Left lung (tissue), 10 donors: ENCODE data around the gene C15orf62. TPM values are rescaled to one million over a fixed set of nuclear protein-coding genes. Genes with fewer than 3 reads are reported as not detected.

Experiments used
- ATAC-seq: fragments of 200-7000 bp; cut with Tn5 transposase; one replicate; pipeline ENCODE4 v1.9.1; 2020; ENCODE audit warnings: moderate library complexity
- DNase-seq, 4 donors: peaks; one replicate each; pipeline ENCODE4 v3.0.0-alpha.2; 2013 to 2020
- H3K27ac ChIP-seq, 2 donors: fragments of 200-600 bp; sonication (generic) in 1 of 2; one replicate each; pipeline versions ENCODE4 v1.5.0 to v1.8.0; 2020 to 2021
- H3K27me3 ChIP-seq, 2 donors: fragments of 200-600 bp; sonication (generic) in 1 of 2; one replicate each; pipeline versions ENCODE4 v1.5.0 to v1.8.0; 2020 to 2021
- H3K36me3 ChIP-seq, 2 donors: fragments of 200-600 bp; sonication (generic) in 1 of 2; one replicate each; pipeline versions ENCODE4 v1.5.0 to v1.8.0; 2020 to 2021
- H3K4me1 ChIP-seq, 2 donors: fragments of 200-600 bp; one replicate each; pipeline ENCODE4 v1.8.0; 2021
- H3K4me3 ChIP-seq, 2 donors: fragments of 200-600 bp; sonication (generic) in 1 of 2; one replicate each; pipeline versions ENCODE4 v1.5.0 to v1.8.0; 2020 to 2021; ENCODE audit warnings: mild to moderate bottlenecking in 1 of 2
- H3K9me3 ChIP-seq, 2 donors: fragments of 200-600 bp; sonication (generic) in 1 of 2; one replicate each; pipeline versions ENCODE4 v1.5.0 to v1.8.0; 2020 to 2021
- intact Hi-C, 2 donors: fragments of 100-400 bp; cut with DNase I; formaldehyde crosslinking; loops; one replicate each; pipeline versions ENCODE4 v1.11.2 to v1.14.2; 2022
- polyA plus RNA-seq, 6 donors: library from polyadenylated mRNA; unstranded; fragments of 120-200 nt; gene quantifications; one replicate each; pipeline ENCODE4 v1.2.1, GENCODE V29; 2013; ENCODE audit not compliant: insufficient read length in 6 of 6
- total RNA-seq, 2 donors: library from RNA; stranded (reverse); fragmentation: NEBNext Ultra II Directional; extraction: Animal tissue kit (Norgen Biotek cat#: 25700); gene quantifications; one replicate each; pipeline ENCODE4 v1.2.1, GENCODE V29; 2021
- TF ChIP-seq, protein P1 (sequence below), 2 donors: fragments of 200-600 bp; sonication (generic) in 1 of 2; IDR thresholded peaks; one replicate each; pipeline versions ENCODE4 v1.5.0 to v1.8.0; 2021; ENCODE audit warnings: antibody characterized with exemption in 2 of 2
- donor health status: DM: no; HTN: yes; CAD: no.
- donor health status: DM: no; HTN: no; CAD: no.

The C15orf62 gene
- total and polyA plus RNA-seq, 8 donors = 0.32 to 4.6 (median 3.7) TPM

DNA sequence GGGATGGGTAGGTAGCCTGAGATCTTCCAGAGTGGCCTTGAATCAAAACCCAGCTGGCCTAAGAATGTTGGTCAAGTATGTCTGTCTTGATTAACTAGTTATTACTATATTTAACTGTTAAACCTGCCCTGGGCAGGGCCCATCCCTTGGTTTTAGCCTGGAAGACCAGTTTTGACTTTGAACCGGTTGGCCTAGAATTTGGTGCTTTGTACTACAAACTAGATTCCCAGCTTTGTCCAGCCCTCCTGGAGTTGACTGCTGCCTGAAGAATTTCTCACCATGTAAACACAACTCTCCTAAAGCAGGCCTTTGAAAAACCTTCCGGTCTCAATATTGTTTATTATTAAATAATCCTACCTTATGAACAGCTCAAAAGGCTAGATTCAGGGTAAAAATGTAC is 16.0 kb downstream of the C15orf62 start:
- H3K4me1 ChIP-seq = peaks cover 8 to 32% of the 10 kb centered on the region in 2 donors
- H3K4me3 ChIP-seq = no peak overlapping the region
- ATAC-seq (peak; percentile 4), DNase-seq (peak in 1 of 4 donors; percentile 40)
- no peaks in the 10 kb centered on the region for H3K9me3 ChIP-seq
- H3K27ac ChIP-seq = no peak overlapping the region
- intact Hi-C loops = no loop called here
- TF ChIP-seq, protein P1, sequence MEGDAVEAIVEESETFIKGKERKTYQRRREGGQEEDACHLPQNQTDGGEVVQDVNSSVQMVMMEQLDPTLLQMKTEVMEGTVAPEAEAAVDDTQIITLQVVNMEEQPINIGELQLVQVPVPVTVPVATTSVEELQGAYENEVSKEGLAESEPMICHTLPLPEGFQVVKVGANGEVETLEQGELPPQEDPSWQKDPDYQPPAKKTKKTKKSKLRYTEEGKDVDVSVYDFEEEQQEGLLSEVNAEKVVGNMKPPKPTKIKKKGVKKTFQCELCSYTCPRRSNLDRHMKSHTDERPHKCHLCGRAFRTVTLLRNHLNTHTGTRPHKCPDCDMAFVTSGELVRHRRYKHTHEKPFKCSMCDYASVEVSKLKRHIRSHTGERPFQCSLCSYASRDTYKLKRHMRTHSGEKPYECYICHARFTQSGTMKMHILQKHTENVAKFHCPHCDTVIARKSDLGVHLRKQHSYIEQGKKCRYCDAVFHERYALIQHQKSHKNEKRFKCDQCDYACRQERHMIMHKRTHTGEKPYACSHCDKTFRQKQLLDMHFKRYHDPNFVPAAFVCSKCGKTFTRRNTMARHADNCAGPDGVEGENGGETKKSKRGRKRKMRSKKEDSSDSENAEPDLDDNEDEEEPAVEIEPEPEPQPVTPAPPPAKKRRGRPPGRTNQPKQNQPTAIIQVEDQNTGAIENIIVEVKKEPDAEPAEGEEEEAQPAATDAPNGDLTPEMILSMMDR (IDR thresholded peaks at IDR 0.05) = no peak
- no peaks in the 10 kb centered on the region for H3K27me3 ChIP-seq
- no peaks in the 10 kb centered on the region for H3K36me3 ChIP-seq

DNA sequence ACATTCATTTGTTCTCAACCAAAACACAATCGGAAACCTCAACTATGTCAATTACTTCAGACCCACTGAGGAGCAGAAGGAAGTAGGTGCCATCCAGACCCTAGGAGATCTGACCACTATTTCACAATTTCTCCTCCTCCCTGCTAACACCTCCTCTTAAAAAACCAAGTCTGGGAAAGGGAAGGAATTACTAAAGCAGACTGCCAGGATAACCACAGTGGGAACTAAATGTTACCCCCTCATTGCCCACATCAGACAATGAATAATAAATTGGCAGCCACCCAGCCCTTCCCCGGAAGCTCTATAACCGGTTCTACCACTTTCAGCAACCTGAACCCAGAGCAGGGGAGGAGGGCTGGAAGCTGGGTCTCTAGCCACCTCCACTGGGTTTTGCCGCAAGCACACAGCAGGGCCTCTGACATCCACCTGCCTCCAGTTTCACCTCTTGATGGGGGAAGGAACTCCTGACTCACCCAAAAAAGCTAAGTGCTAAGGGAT is 17.6 kb downstream of the C15orf62 start:
- intact Hi-C loops = no loop called here
- ATAC-seq (peak; percentile 71), DNase-seq (peak in 2 of 4 donors; percentile 57 to 76)
- TF ChIP-seq, protein P1 (IDR thresholded peaks at IDR 0.05) = no peak
- Histone ChIP-seq H3K36me3 (peaks cover 0 to 10% of the 10 kb centered on the region in 2 donors), H3K27ac (peak overlapping the region; percentile 66 to 67), H3K4me3 (no peak overlapping the region), H3K4me1 (peaks cover 8 to 32% of the 10 kb centered on the region in 2 donors), H3K9me3 (no peaks in the 10 kb centered on the region), H3K27me3 (no peaks in the 10 kb centered on the region)

DNA sequence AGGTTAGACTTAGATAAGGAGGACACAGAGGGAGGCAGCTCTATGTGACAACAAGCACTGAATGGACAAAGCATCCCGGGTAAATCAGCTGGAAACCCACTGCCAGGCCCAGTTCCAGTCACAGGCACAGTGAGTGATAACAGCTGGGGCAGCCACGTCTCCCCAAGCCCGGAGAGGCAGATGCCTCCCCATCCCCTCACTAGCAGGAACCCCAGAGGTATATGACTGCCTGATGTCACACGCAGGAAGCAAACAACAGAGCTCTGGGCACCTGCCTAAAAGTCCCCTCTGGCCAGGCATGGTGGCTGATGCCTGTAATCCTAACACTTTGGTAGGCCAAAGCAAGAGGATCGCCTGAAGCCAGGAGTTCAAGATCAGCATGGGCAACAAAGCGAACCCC is 18.2 kb downstream of the C15orf62 start:
- H3K4me3 ChIP-seq = no peak overlapping the region
- H3K27ac ChIP-seq = peak overlapping the region; percentile 66 to 67
- H3K4me1 ChIP-seq = peaks cover 8 to 32% of the 10 kb centered on the region in 2 donors
- no peaks in the 10 kb centered on the region for H3K27me3 ChIP-seq
- ATAC-seq (no peak), DNase-seq (peak in 1 of 4 donors; percentile 18)
- intact Hi-C loops = no loop called here
- TF ChIP-seq, protein P1 (IDR thresholded peaks at IDR 0.05) = no peak
- H3K9me3 ChIP-seq = no peaks in the 10 kb centered on the region
- peaks cover 0 to 10% of the 10 kb centered on the region in 2 donors for H3K36me3 ChIP-seq

DNA sequence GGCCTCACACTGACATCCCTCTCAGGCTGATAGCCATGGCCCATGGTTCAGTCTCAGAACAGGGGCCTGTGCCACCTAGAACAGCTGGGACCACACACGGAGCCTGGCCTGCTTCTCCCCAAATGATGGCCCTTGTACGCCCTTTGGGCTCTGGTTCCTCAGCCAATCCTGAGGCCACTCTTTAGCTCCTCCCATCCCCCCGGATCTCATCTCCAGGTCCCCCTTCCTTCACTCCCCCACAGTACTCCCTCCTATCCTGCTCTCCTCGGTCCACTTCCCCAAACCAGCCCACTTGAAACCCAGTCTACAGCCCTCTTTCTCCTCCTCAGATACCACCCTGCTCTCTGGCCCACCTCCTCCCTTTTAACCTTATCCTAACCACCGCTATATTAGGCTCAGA is 19.3 kb downstream of the C15orf62 start:
- H3K4me3 ChIP-seq = no peak overlapping the region
- peaks cover 8 to 42% of the 10 kb centered on the region in 2 donors for H3K4me1 ChIP-seq
- peaks cover 0 to 10% of the 10 kb centered on the region in 2 donors for H3K36me3 ChIP-seq
- TF ChIP-seq, protein P1 (IDR thresholded peaks at IDR 0.05) = no peak
- intact Hi-C loops = no loop called here
- H3K27me3 ChIP-seq = no peaks in the 10 kb centered on the region
- ATAC-seq = no peak
- no peaks in the 10 kb centered on the region for H3K9me3 ChIP-seq
- H3K27ac ChIP-seq = peak overlapping the region in 1 of 2 donors; percentile 66
- DNase-seq = no peak

DNA sequence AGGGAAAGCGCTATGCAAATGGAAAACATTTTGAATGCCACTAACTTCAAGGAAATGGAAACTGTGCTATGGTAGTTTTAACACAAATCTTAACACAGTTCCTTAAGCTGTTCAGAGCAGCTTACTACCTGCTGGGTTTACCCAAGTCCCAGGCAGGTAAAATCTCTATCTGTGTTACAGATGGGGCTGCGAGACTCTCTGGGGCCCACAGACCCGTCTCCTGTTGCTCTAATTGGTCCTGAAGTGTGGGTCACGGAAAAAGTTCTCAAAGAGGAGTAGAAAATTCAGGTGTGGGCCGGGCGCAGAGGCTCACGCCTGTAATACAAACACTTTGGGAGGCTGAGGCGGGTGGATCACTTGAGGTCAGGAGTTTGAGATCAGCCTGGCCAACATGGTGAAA is 20.2 kb downstream of the C15orf62 start:
- no peak for DNase-seq
- peak; percentile 3 for ATAC-seq
- H3K4me1 ChIP-seq = peaks cover 8 to 51% of the 10 kb centered on the region in 2 donors
- no peaks in the 10 kb centered on the region for H3K9me3 ChIP-seq
- intact Hi-C loops = no loop called here
- TF ChIP-seq, protein P1 (IDR thresholded peaks at IDR 0.05) = no peak
- H3K27me3 ChIP-seq = no peaks in the 10 kb centered on the region
- no peak overlapping the region for H3K27ac ChIP-seq
- H3K4me3 ChIP-seq = no peak overlapping the region
- H3K36me3 ChIP-seq = peaks cover 0 to 10% of the 10 kb centered on the region in 2 donors
